HG02970 (cell line): ENCODE results near the gene PDXDC1.
"Not testable (repeated sequence)": the region's sequence is repeated elsewhere in the genome, so short reads cannot be mapped to it uniquely, and the experiment has no call there.

ENCODE experiments used
- ATAC-seq: cut with Tn5 transposase; IDR thresholded peaks from one replicate; pipeline ENCODE4 v1.9.1; 2021; ENCODE audit warnings: mild to moderate bottlenecking, moderate library complexity, moderate number of reproducible peaks; ENCODE audit not compliant: unreplicated experiment, low FRiP score

The PDXDC1 gene

DNA sequence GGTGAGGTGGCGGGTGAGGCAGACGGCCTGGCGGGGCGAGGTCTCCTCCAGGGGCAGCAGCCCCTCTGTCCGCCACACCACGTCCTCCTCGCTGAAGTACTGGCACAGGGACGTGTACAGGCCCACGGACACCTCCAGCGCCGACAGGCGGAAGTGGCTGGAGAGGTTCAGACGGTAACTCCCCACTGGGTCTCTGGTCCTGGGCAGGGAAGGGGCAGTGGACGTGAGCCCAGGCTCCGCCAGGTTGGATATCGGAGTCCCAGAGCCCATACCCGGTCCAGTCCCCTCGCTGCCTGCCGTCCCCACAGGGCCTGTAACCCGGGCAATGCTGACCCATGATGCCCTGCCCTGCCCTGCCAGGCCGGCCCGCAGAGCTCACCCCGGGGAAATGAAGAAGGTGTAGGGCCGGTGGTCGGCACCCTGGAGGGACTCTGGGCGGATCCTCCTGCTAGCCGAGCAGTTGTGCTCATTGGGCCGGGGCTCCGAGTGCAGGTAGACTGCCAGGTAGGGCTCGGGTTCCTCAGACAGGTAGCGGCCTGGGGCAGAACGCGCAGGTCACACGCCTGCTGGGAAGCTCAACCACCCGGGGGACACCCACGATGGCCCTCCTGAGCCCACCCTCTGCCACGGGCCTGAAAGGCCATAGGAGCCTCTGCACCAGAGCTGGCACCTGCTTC is 155.6 kb downstream of the PDXDC1 start:
- not testable (repeated sequence) for ATAC-seq

DNA sequence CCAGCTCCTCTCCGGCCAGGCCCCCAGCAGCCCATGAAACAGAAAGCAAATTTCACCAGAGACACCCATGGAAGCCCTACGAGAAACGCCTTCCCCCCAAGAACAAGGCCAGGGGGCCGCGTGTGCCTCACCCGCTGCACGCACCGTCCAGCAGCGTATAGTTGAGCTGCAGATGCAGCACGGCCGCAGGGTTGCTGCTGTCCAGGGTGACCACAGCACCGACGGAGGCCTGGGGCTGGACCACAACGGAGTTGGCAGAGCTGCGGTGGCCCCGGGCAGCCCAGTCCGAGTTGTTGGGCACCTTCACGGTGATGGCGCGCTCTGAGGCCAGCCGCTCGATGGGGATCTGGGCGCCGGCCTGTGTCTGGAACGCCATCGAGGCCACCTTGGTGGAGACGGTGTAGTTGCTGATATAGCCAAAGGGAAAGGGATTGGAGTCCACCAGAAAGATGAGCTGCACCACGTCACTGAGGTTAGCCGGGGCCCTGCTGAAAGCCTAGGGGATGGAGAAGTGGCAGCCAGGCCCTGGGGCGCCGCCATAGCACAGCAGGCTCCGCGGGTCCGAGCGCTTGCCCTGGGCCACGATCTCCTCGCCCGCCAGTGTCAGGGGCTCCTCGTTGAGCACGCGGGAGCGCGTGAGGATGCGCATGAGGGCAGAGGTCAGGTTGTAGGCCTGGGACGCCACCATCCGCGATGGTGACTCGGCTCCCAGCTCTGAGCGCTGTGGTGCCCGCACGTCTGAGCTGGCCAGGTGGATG is 156.3 kb downstream of the PDXDC1 start:
- ATAC-seq = not testable (repeated sequence)

DNA sequence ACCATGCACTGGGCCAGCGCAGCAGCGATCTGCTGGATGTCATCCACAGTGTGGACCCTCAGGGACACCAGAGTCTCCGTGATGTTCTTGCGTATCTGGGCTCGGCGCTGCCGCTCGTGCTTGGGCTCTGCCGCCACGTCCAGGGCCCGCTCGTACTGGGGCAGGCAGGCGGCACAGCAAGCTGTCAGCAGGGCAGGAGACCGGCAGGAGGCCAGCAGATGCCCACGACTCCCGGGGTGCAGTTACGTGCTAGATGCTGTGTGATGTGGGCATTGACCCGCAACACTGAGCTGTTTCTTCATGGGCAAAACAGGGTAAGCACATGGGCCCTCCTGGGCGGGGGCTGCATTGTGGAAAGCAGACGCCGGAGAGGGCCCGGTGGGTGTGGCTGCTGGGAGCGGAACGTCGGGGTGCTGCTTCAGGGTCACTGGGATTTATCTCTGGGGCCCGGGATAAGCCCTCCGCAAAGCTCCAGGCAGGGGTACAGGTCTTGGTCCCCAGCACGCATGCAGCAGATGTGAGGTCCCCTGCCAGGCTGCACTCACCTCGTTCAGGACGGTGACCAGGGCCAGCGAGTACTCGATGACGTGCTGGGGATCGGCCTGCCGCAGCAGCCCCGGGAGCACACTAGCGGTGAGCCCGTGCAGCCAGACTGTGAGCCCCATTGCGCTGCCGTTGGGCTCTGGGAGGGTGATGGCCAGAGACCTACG is 158.0 kb downstream of the PDXDC1 start:
- ATAC-seq = not testable (repeated sequence)

DNA sequence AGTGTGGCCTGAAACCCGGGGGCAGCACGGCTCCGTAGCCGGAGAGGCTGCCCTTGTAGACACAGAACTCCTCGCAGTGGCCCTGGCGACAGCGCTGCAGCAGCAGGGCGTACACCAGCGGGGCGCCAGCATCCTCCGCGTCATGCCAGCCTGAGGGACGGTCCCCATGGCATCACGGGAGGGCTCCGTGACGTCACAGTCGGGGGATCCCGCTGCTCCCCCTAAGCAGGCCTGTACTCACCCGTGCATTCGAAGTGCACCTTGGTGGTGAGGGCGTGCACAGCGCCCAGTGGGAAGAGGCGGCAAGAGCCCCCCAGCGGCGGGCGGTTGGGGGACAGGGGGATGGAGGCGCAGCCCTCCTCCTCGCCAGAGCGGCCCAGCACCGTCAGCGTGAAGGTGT is 158.7 kb downstream of the PDXDC1 start:
- not testable (repeated sequence) for ATAC-seq

DNA sequence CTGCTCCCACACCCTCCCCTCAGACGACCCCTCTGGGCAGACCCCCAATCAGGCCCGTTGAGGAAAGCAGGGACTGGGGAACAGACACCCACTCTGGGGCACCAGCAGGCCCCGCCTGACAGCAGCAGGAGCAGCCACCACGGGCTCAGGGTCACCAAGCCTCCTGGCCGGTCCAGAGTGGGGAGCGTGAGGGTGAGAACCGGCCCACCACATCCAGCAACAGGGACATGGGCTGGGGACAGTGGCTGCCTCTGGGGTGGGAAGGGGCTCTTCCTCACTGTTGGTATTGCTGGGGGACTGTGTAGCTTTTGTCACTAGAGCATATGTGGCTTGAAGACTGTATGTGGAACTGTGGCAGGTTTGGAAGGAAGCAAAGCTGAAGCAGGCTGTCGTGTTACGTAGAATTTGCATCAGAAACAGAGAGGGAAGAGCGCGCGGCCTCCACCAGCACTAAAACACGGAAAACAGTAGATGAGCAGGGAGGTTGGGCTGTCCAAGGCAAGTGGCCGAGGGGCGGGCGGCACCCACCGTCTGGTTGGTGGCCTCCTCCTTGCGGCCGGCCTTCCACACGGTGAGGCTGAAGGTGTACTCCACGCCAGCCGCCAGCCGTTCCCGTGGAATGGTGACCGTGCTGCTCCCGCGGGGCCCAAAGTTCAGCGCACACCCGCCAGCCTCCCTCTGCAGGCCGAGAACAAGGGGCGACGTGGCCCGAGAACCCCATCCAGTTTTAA is 160.1 kb downstream of the PDXDC1 start:
- ATAC-seq = not testable (repeated sequence)

DNA sequence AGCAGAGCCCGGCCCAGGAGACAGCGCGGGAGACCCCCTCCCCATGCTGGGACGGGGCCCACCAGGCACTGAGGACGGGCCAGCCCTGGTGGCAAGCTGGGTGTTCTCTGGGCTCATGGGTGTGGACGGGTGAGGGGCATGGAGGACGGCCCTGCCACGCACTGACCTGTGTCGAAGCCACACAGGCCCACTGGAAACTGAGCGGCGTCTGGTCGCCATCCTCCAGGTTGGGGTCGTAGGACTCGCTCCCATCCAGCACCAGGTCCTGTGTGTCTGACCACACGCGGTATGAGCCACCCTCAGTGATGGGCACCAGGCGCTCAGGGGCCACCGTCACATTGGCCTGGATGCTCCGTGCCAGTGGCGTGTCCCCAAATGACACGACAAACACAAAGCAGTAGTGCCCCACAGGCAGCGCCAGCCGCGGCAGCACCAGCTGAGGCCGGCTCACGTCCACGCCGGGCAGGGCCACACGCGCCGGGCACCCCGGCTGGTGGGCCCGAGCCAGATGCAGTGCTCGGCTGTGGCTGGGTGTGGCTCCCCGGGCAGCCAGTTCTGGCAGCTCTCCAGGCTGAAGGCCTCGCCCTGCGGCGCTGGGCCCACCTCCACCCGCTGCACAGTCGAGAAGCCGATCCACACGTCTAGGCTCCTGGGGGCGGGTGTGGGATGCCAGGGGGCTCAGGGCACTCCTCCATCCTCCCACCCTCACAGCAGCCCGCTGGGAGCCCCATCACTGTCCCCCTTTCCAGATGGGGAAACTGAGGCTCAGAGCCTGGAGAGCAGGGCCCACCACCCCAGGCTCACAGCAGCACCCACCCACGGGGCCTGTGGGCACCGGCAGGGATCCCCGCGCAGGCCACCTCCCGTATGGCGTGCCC is 160.9 kb downstream of the PDXDC1 start:
- ATAC-seq = not testable (repeated sequence)

DNA sequence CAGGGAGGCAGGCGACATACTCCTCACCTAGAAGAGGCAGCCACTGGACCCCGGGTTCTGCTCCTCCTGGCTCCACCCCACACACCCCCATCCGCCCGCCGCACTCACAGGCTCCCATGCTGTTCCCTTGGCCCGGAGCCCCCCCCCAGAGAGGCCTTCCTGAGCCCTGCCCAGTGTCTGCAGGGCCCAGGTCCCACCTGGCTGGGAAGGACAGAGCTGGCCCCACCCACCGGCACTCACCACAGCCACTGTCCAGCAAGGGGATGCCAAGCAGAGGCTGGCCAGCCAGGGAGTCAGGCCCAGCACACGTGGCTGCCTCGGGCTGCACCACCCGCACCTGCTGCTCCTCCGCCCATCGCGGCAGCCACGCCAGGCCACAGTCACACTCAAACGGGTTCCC is 162.7 kb downstream of the PDXDC1 start:
- ATAC-seq = not testable (repeated sequence)

DNA sequence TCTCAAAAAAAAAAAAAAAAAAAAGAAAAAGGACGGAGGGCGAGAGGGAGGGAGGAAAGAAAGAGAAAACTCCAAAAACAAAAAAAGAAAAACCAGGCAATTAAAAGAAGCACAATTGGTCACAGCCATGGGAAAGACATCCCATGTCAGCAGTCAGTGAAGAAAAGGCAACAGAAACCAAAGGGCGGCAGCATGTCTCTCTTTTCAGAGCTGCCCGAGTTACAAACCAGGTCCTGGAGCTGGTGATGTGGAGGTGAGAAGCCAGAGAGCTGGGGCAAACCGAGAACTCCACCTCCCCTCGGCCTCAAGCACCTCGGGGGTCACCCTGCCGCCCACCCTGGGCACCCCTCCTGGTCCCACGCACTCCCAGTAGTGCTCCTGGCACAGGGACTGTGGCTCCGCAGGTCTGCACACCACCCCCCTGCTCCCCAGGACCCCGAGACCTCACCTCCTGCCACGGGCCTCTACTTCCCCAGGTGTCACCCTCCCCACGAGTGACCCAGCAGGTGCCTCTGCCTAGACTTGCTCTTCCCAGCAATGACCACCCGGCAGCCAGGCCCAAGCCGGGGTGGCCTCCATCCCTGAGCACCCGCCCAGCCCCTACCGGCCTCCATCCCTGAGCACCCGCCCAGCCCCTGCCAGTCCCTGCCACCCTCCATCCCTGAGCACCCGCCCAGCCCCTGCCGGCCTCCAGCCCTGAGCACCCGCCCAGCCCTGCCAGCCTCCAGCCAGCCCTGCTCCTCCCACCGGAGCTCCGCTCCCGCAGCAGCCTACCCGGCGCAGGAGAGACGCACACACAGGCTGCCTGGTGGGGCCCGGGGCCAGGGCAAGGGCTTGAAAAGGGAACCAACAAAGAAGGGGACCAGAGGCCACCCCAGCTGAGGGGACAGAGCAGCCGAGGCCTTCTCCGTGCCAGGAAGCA is 165.9 kb downstream of the PDXDC1 start:
- not testable (repeated sequence) for ATAC-seq

DNA sequence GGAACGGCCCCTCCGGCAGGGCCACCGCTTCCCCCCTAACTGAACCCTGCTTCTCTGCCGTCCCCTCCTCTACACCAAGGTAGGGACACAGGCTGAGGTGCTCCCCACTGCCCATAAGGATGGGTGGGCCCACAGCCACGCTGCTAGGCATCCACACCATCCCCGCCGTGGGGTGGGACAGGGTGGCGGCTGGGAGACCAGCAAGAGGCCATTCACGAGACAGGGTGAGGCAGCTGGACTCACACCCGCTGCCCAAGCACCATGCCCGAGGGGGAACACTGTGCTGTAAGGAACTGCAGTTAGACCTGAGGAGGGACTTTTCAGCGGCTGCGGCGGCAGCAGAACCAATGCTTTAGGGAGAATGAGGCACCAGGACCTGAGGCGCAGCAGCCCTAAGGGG is 166.8 kb downstream of the PDXDC1 start:
- no peak for ATAC-seq

DNA sequence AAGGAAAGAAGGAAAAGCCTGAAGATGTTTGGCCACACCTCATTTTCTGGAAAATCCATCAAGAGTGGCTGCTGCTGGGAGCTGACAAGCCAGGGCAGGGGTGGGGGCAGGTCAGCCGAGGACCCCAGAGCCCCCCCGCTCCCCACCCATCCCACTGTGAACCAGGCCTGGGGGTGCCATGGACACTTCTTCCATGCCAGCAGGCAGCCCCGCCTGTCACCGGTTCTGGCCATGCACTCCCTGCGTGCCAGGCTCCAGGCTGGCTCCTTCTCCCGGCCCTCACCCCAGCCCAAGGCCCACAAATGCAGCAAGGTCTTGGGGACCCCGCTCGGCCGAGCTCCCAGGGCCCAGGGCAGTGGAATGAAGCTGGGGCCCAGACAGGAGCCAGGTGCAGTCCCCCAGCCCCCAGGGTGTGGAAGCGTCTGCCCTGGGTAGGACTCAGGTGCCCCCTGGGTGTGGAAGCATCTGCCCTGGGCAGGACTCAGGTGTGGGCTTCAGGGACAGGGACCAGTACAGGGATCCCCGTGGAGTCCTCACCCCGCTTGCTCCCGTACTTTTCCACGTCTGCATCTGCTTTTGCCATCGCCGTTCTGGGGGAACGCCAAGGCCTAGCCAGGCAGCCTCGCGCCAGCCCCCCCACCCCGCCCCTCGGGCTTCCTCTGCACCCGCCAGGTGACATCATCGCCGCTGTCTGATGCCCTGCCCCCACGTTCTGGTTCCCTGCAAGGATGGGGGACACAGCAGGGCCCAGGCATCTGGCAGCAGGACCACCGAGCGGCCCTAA is 167.5 kb downstream of the PDXDC1 start:
- ATAC-seq = not testable (repeated sequence)

DNA sequence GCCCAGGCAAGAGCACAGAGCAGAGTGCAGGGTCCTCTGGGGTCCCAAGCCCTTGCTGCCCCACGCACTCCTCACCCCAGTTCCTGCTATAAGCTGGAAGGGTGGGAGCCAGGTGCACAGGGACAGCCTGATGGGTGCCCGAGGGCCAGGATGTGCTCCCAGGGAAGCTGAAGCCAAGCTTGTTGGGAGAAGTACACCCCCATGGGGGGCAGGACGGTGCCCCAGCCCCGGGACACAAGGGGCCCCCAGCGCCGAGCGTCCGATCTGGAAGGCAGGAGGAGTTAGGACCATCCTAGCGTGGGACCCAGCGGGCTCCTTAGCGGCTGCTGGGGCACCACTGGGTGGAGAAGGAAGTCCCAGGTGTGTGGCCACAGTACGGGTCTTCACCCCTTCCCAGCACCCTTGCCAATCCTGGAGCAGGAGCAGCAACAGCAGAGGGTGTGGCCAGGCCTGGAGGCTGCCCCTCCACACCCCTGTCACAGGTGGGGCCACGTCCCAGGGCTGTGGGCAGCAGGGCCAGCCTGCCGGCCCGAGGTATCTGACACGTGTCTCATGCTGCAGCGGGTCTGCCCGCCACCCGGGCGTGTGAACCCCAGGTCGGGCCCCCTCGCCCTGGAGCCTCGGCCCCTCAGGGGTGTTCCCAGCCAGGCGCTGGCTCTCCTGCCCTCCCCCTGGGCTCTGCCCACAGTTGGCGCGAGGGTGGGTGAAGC is 168.2 kb downstream of the PDXDC1 start:
- ATAC-seq = not testable (repeated sequence)

DNA sequence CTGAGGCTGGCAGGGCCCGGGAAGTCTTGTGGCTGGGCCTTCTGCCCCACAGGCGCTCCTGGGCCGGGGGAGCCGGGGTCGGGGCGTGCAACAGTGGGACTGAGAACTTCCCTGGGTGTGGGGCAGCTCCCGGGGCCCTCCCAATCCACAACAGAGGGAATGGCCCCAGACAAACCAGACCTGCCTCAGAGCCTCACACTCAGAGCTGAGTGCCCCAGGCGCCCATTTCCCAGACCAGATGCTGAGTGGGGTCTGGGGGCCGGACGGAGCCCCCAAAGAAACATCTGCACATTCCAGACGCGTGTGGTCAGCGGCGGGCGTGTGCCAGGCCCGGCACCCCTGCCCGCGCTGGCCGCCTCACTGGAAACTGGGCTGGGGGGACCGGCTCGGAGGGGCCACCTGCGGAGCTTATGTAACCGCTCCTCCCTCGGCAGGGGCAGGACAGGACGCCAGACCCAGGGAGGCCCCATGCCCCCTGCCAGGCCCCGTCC is 168.8 kb downstream of the PDXDC1 start:
- ATAC-seq = not testable (repeated sequence)

DNA sequence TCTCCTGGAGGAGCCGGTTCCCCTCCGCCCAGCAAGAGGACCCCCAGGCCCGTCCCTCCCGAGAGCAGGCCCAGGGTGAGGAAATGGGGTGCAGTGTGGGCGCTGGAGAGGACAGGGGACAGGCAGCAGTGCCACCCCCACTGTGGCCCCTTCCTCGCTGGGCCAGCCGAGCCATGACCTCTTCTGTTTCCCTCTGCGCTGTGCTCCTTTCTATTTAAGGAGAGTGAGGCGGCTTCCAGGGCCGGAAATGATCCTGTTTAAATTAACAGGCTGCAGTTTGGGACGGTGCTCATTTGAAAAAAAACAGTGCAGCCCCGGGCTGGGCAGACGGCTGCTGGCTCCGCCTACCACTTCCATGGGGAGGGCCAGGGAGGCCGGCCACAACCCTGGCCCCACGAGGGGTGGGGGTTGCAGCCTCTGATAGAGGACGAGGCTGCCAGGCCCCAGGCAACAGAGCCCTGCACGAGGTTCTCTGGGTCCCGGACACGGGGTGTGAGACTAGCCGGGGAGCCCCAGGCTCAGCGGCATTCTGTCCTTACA is 169.3 kb downstream of the PDXDC1 start:
- not testable (repeated sequence) for ATAC-seq

DNA sequence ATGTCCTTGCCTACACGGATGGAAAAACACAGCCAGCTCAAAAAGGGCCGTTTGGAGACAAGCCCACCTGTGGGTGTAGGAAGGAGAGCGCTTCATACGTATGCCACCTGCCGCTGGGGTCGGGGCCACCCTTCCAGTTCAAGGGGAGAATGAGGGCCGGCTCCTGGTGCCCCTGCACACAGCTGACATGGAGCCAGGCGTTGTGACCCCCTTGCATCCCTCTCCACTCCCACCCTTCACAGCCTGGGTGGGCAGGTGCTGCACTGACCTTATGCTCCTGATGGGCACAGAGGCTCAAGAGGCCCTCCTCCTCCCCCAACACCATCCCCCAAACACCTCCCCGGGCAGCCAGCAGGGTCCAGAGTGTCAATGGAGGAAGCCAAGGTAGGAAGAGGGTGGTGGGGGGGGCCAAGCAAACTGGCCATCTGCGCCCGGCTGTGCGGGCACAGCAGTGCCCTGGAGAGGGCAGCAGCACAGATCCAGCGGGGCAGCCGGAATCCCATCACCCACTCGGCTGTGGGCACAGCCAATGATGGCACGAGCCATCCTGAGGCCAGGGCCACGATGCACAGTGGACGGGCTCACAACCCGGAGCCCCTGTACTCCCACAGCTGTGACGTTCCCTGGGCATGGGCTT is 170.1 kb downstream of the PDXDC1 start:
- ATAC-seq = not testable (repeated sequence)

DNA sequence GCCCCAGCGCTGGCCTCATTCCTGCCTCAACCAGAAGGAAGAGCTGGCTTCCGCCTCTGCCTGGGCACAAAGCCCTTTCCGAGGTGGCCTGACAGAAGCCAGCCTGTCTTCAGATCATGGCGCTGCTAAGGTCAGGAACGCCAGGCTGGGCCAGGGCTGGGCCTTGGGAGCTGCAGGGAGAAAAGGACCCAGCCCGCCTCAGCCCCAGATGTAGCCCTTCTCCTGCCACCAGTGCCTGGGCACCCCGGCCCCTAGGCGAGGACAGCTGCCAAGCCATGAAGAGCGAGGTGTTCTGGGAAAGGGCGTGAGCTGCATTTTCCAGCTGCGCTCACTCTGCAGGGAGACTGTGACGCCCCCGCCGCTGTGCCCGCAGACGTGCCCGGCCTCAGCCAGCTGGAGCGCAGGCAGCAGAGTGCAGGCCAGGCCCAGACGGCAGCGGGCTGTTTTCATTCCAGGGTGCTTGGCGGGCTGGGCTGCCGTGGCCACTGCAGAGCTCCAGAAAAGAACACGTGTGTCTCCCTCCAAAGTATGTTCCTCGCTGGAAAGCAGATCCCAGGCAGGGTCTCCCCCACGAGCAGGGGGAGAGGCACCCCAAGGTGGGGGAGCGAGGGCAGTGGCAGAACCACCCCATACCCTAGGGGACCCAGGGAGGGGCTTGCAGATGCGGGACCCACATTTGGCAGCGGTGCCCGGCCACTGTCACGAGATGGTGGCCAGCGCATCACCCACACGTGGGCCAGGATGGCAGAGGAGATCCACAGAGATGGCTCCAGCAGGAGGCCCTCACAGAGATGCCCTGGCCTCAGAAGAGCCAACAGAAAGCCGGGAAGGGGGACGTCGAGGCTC is 170.8 kb downstream of the PDXDC1 start:
- not testable (repeated sequence) for ATAC-seq
